GM12878 (cell line): ENCODE measurements around the gene INPP4B. TPM values are rescaled to one million over a fixed set of nuclear protein-coding genes. Genes with fewer than 3 reads are reported as not detected.

Experiments used
- CEBPZ ChIP-seq: fragments of 150-350 bp; IDR thresholded peaks from 2 replicates; pipeline ENCODE4 v1.6.1; 2016; ENCODE audit warnings: low read depth, low read length
- GATAD2B ChIP-seq: fragments of 450-650 bp; conservative IDR thresholded peaks from 2 replicates; pipeline ENCODE4 v1.6.1; 2017; ENCODE audit warnings: low read depth, mild to moderate bottlenecking, moderate library complexity
- MEF2B ChIP-seq: fragments of 450-650 bp; IDR thresholded peaks from 2 replicates; pipeline ENCODE4 v1.6.1; 2018; ENCODE audit warnings: mild to moderate bottlenecking, moderate library complexity; ENCODE audit not compliant: partially characterized antibody, poor library complexity, severe bottlenecking
- NFYA ChIP-seq: IDR thresholded peaks from 2 replicates; pipeline ENCODE4 v1.6.1; 2011; ENCODE audit warnings: low read depth, mild to moderate bottlenecking, low read length, improper control_type of control experiment, borderline replicate concordance
- NFYB ChIP-seq: IDR thresholded peaks from 2 replicates; pipeline ENCODE4 v1.6.1; 2011; ENCODE audit warnings: low read depth, mild to moderate bottlenecking, low read length, improper control_type of control experiment, moderate library complexity; ENCODE audit not compliant: insufficient read depth
- PAX5 ChIP-seq: IDR thresholded peaks from 2 replicates; pipeline ENCODE4 v1.6.1; 2011; ENCODE audit warnings: low read depth, low read length, borderline replicate concordance
- POLR2AphosphoS5 ChIP-seq: IDR thresholded peaks from 2 replicates; pipeline ENCODE4 v1.6.1; 2011; ENCODE audit warnings: mild to moderate bottlenecking, low read length, inconsistent platforms
- RCOR1 ChIP-seq: conservative IDR thresholded peaks from 2 replicates; pipeline ENCODE4 v1.6.1; 2012; ENCODE audit warnings: low read depth, low read length, improper control_type of control experiment
- RFX5 ChIP-seq: IDR thresholded peaks from 2 replicates; pipeline ENCODE4 v1.6.1; 2011; ENCODE audit warnings: low read depth, low read length, improper control_type of control experiment
- SMAD1 ChIP-seq: fragments of 450-650 bp; IDR thresholded peaks from 2 replicates; pipeline ENCODE4 v1.6.1; 2018; ENCODE audit warnings: mild to moderate bottlenecking, low read depth; ENCODE audit not compliant: partially characterized antibody
- TARDBP ChIP-seq: IDR thresholded peaks from 2 replicates; pipeline ENCODE4 v1.6.1; 2016; ENCODE audit warnings: borderline replicate concordance
- TCF7 ChIP-seq: IDR thresholded peaks from 2 replicates; pipeline ENCODE4 v1.6.1; 2014; ENCODE audit warnings: antibody characterized with exemption, borderline replicate concordance
- polyA plus RNA-seq, 11 experiments: library from polyadenylated mRNA; depleted of rRNA in 4 of 11; unstranded in 6 of 11; stranded (reverse) in 5 of 11; fragments of >200 nt; fragmentation: Nextera tagmentation in 4 of 11; fragmentation: Illumina TruSeq in 1 of 11; extraction: Ambion mirVana in 4 of 11; extraction: Trizol in 1 of 11; gene quantifications; 1 replicate in 1 of 11; 2 replicates in 10 of 11; pipeline versions ENCODE4 v1.2.1 to v1.2.3, GENCODE V29; 2011 to 2016; ENCODE audit warnings: inconsistent platforms in 2 of 11, missing spikeins in 2 of 11, low read depth in 1 of 11
- total RNA-seq, 4 experiments: library from RNA; depleted of rRNA in 3 of 4; stranded (reverse); fragments of >200 nt in 3 of 4; fragmentation: Illumina TruSeq in 1 of 4; extraction: Trizol in 1 of 4; gene quantifications; 2 replicates each; pipeline versions ENCODE4 v1.2.1 to v1.2.3, GENCODE V29; 2013 to 2021
- TF ChIP-seq, protein P1 (sequence below): fragments of 450-650 bp; IDR thresholded peaks from 2 replicates; pipeline ENCODE4 v1.6.1; 2018; ENCODE audit warnings: borderline replicate concordance, mild to moderate bottlenecking; ENCODE audit not compliant: partially characterized antibody
- TF ChIP-seq, protein P2 (sequence below): fragments of 450-650 bp; IDR thresholded peaks from 2 replicates; pipeline ENCODE4 v1.6.1; 2018; ENCODE audit warnings: mild to moderate bottlenecking, low read depth, moderate library complexity; ENCODE audit not compliant: partially characterized antibody

The INPP4B gene
- total and polyA plus RNA-seq, 10 of the 15 experiments (the other 5 are each of a cell fraction or from before 2014, with no cell fraction given): 0.53 to 11.2 (median 0.95) TPM

DNA sequence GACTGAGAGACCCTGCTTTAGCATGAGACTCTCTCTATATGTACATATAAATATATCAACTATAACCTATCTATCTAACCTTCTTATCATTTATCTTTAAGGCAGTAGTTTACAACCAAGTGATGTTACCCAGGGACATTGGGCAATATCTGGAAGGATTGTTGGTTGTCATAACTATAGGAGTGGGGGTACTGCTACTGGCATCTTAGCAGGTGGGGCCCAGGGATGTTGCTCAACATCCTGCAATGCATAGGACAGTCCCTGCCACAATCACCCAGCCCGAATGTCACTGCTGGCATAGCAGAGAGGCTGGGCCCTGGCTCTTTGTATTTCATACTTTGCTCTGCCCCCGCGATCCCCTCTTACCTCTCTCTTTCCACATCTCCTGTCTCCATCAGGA lies 812.0 kb downstream of the INPP4B start (continued):
- TF ChIP-seq POLR2AphosphoS5: no peak
- TF ChIP-seq, protein P1, sequence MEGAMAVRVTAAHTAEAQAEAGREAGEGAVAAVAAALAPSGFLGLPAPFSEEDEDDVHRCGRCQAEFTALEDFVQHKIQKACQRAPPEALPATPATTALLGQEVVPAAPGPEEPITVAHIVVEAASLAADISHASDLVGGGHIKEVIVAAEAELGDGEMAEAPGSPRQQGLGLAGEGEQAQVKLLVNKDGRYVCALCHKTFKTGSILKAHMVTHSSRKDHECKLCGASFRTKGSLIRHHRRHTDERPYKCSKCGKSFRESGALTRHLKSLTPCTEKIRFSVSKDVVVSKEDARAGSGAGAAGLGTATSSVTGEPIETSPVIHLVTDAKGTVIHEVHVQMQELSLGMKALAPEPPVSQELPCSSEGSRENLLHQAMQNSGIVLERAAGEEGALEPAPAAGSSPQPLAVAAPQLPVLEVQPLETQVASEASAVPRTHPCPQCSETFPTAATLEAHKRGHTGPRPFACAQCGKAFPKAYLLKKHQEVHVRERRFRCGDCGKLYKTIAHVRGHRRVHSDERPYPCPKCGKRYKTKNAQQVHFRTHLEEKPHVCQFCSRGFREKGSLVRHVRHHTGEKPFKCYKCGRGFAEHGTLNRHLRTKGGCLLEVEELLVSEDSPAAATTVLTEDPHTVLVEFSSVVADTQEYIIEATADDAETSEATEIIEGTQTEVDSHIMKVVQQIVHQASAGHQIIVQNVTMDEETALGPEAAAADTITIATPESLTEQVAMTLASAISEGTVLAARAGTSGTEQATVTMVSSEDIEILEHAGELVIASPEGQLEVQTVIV: no peak
- TF ChIP-seq MEF2B: no peak
- TF ChIP-seq RFX5: no peak
- TF ChIP-seq NFYB: no peak
- TF ChIP-seq, protein P2, sequence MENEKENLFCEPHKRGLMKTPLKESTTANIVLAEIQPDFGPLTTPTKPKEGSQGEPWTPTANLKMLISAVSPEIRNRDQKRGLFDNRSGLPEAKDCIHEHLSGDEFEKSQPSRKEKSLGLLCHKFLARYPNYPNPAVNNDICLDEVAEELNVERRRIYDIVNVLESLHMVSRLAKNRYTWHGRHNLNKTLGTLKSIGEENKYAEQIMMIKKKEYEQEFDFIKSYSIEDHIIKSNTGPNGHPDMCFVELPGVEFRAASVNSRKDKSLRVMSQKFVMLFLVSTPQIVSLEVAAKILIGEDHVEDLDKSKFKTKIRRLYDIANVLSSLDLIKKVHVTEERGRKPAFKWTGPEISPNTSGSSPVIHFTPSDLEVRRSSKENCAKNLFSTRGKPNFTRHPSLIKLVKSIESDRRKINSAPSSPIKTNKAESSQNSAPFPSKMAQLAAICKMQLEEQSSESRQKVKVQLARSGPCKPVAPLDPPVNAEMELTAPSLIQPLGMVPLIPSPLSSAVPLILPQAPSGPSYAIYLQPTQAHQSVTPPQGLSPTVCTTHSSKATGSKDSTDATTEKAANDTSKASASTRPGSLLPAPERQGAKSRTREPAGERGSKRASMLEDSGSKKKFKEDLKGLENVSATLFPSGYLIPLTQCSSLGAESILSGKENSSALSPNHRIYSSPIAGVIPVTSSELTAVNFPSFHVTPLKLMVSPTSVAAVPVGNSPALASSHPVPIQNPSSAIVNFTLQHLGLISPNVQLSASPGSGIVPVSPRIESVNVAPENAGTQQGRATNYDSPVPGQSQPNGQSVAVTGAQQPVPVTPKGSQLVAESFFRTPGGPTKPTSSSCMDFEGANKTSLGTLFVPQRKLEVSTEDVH: no peak
- no peak for TF ChIP-seq PAX5
- TF ChIP-seq GATAD2B: no peak
- TF ChIP-seq NFYA: no peak
- TF ChIP-seq TCF7: no peak
- TF ChIP-seq TARDBP: no peak
- no peak for TF ChIP-seq SMAD1
- TF ChIP-seq RCOR1: no peak
- no peak for TF ChIP-seq CEBPZ
